Endothelial cell of umbilical vein (primary cell): ENCODE results near the gene ABCA2. TPM values are rescaled to one million over a fixed set of nuclear protein-coding genes. Genes with fewer than 3 reads are reported as not detected.

Source experiments
- BruUV-seq: library from RNA; stranded (reverse); fragments of 400-500 nt; replicated peaks from 2 replicates; lab custom pipeline; 2021; lab: Mats Ljungman, UMichigan
- CTCF ChIA-PET: fragments of 300-600, 350-600 bp; sonication (Branson Sonifier 250); formaldehyde crosslinking; loops from one replicate; lab custom pipeline; 2021; ENCODE audit warnings: antibody characterized with exemption, inconsistent platforms; lab: Charles Lee
- POLR2A ChIA-PET: fragments of 300-600, 350-600 bp; sonication (Branson Sonifier 250); formaldehyde crosslinking; loops from one replicate; lab custom pipeline; 2021; ENCODE audit warnings: antibody characterized with exemption, inconsistent platforms; lab: Charles Lee
- DNase-seq: peaks from one replicate; pipeline ENCODE4 v3.0.0-alpha.2; 2011; ENCODE audit warnings: low read depth, low spot score
- FAIRE-seq: peaks from 2 replicates; lab custom pipeline; 2011; peaks lifted over from hg19 to GRCh38; lab: Jason Lieb, UNC
- H2AFZ ChIP-seq: 2 replicates; pipeline ENCODE4 v1.6.0; 2012; ENCODE audit warnings: low read depth, low read length, control low read depth, inconsistent platforms
- H3K27ac ChIP-seq: 2 replicates; pipeline ENCODE4 v1.5.1; 2011; ENCODE audit warnings: low read depth, mild to moderate bottlenecking, control low read depth, low read length, moderate library complexity; ENCODE audit not compliant: insufficient read depth
- H3K27me3 ChIP-seq, 2 experiments: 2 replicates each; pipeline versions ENCODE4 v1.6.0 to v1.6.1; 2011; ENCODE audit warnings: low read length in 2 of 2, mixed read lengths in 1 of 2; ENCODE audit not compliant: control insufficient read depth in 2 of 2, insufficient read depth in 2 of 2
- H3K36me3 ChIP-seq, 2 experiments: 2 replicates in 1 of 2; 3 replicates in 1 of 2; pipeline ENCODE4 v1.5.1; 2011; ENCODE audit warnings: low read length in 2 of 2, mild to moderate bottlenecking in 1 of 2, moderate library complexity in 1 of 2; ENCODE audit not compliant: control insufficient read depth in 2 of 2, insufficient read depth in 2 of 2; ENCODE audit errors: extremely low read depth in 1 of 2
- H3K4me1 ChIP-seq: 3 replicates; pipeline ENCODE4 v1.5.1; 2011; ENCODE audit warnings: mild to moderate bottlenecking, low read length; ENCODE audit not compliant: control insufficient read depth, insufficient read depth; ENCODE audit errors: extremely low read depth
- H3K4me2 ChIP-seq: 2 replicates; pipeline ENCODE4 v1.6.1; 2011; ENCODE audit warnings: low read length, control low read depth, mixed read lengths; ENCODE audit not compliant: insufficient read depth
- H3K4me3 ChIP-seq, 3 experiments: fragments of 200-600 bp in 1 of 3; sonication (generic), shearing (Covaris generic) in 1 of 3; replicated peaks in 1 of 3; 2 replicates each; pipeline ENCODE4 v1.5.1; 2011 to 2016; ENCODE audit warnings: control low read depth in 3 of 3, low read length in 3 of 3, mild to moderate bottlenecking in 2 of 3, inconsistent platforms in 1 of 3, low read depth in 1 of 3, moderate library complexity in 1 of 3; ENCODE audit not compliant: insufficient read depth in 1 of 3
- H3K79me2 ChIP-seq: 2 replicates; pipeline ENCODE4 v1.6.0; 2012; ENCODE audit warnings: low read length, inconsistent platforms; ENCODE audit not compliant: control insufficient read depth, insufficient read depth
- H3K9ac ChIP-seq: replicated peaks from 2 replicates; pipeline ENCODE3; 2011; ENCODE audit warnings: low read length, control low read depth; ENCODE audit not compliant: insufficient read depth; ENCODE audit errors: extremely low read depth
- H3K9me1 ChIP-seq: replicated peaks from 3 replicates; pipeline ENCODE4 v1.6.0; 2011; ENCODE audit warnings: mild to moderate bottlenecking, low read length; ENCODE audit not compliant: control insufficient read depth, insufficient read depth; ENCODE audit errors: extremely low read depth
- H3K9me3 ChIP-seq: replicated peaks from 2 replicates; pipeline ENCODE4 v1.5.1; 2012; ENCODE audit warnings: low read length, inconsistent platforms; ENCODE audit not compliant: control insufficient read depth, insufficient read depth
- H4K20me1 ChIP-seq: replicated peaks from 2 replicates; pipeline ENCODE3; 2011; ENCODE audit warnings: mild to moderate bottlenecking, low read length; ENCODE audit not compliant: control insufficient read depth, insufficient read depth; ENCODE audit errors: extremely low read depth
- EZH2 ChIP-seq: IDR thresholded peaks from 2 replicates; pipeline ENCODE4 v1.6.1; 2012; ENCODE audit warnings: borderline replicate concordance, low read depth, mild to moderate bottlenecking, moderate library complexity, low read length, inconsistent platforms; ENCODE audit not compliant: severe bottlenecking
- FOS ChIP-seq: IDR thresholded peaks from 2 replicates; pipeline ENCODE4 v1.6.1; 2011; ENCODE audit warnings: mild to moderate bottlenecking, low read length, moderate library complexity, borderline replicate concordance; ENCODE audit not compliant: insufficient read depth
- GATA2 ChIP-seq: IDR thresholded peaks from 2 replicates; pipeline ENCODE4 v1.7.0; 2011; ENCODE audit warnings: low read depth, mild to moderate bottlenecking, moderate library complexity, mixed read lengths, low read length; ENCODE audit not compliant: insufficient read length, insufficient read depth
- JUN ChIP-seq: IDR thresholded peaks from 2 replicates; pipeline ENCODE4 v1.6.1; 2011; ENCODE audit warnings: borderline replicate concordance, low read depth; ENCODE audit not compliant: insufficient read length, insufficient read depth
- MYC ChIP-seq: IDR thresholded peaks from one replicate; pipeline ENCODE4 v1.6.1; 2011; ENCODE audit warnings: mild to moderate bottlenecking, low read depth, low read length
- POLR2A ChIP-seq: IDR thresholded peaks from 2 replicates; pipeline ENCODE4 v1.6.1; 2012; ENCODE audit warnings: low read depth, mild to moderate bottlenecking, control low read depth, low read length
- POLR2AphosphoS5 ChIP-seq: IDR thresholded peaks from 2 replicates; pipeline ENCODE4 v1.6.1; 2012; ENCODE audit warnings: low read depth, mild to moderate bottlenecking, control low read depth, low read length, moderate library complexity; ENCODE audit not compliant: insufficient read depth
- dilution Hi-C: fragments of 300-500 bp; cut with MboI; formaldehyde crosslinking; loops from one replicate; pipeline ENCODE4 v1.15.0; 2019; ENCODE audit warnings: low sequenced_read_pairs; ENCODE audit not compliant: extremely low pct_ligation_motif_present
- intact Hi-C: fragments of 100-400 bp; cut with micrococcal nuclease; formaldehyde crosslinking; loops from one replicate; pipeline ENCODE4 v1.10.0; 2022
- polyA plus RNA-seq, 4 experiments: library from polyadenylated mRNA; depleted of rRNA in 3 of 4; stranded (reverse) in 3 of 4; unstranded in 1 of 4; fragments of >200 nt; gene quantifications; 2 replicates each; pipeline versions ENCODE4 v1.2.1 to v1.2.3, GENCODE V29; 2011 to 2012; ENCODE audit warnings: missing spikeins in 1 of 4
- total RNA-seq: library from RNA; stranded (reverse); gene quantifications from 2 replicates; pipeline ENCODE4 v1.2.3, GENCODE V29; 2021
- TF ChIP-seq, protein P1 (sequence below), 2 donors: IDR thresholded peaks; 1 replicate in 1 of 2; 2 replicates in 1 of 2; pipeline ENCODE4 v1.5.1; 2011; ENCODE audit warnings: low read length in 2 of 2, mild to moderate bottlenecking in 2 of 2, moderate library complexity in 2 of 2, control low read depth in 1 of 2, inconsistent platforms in 1 of 2, low read depth in 1 of 2; ENCODE audit not compliant: insufficient read depth in 1 of 2; ENCODE audit errors: extremely low read depth in 1 of 2
- TF ChIP-seq, protein P2 (sequence below): IDR thresholded peaks from 2 replicates; pipeline ENCODE4 v1.6.1; 2011; ENCODE audit not compliant: insufficient read depth, insufficient read length

Gene ABCA2
- total and polyA plus RNA-seq, 2 donors (not counting 3 experiments of a cell fraction or from before 2014, with no cell fraction given) = 20.0 to 29.1 TPM

DNA sequence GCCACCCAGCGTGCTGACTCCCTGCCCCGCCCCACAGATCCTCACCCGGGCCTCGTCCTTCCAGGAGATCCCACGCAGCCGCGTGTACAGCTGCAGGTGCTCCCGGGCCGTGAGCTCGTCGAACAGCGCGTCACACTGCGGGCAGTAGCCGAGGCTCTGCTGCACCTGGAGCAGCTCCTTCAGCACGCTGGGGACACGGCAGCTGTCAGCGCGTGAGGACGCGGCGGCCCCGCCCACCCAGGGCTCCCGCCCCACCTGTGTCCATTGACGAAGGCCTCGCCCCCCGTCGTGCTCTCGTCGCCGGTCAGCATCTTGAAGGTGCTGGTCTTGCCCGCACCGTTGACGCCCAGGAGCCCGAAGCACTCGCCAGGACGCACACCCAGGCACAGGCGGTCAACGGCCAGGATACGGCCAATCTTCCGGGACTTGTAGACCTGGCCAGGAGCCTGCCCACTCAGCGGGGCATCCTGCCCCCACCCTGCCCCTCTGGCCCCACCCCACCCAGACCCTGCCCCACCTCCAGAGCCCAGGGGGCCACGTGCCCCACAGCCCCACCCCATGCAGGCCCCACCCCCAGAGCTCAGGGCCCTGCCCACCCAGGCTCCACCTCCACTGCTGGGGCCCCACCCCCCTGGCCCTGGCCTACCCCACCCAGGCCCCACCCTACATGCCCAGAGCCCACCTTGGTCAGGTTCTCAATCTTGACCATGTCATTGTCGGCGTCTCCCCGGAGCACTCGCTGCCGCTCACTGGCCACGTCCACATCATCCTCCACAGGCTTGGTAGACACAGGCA is 17.9 kb downstream of the ABCA2 start:
- no peaks in the 10 kb centered on the region for H3K79me2 ChIP-seq
- FAIRE-seq = no peak
- dilution Hi-C loops (no loop called here), intact Hi-C loops (no loop called here)
- DNase-seq = no peak
- TF ChIP-seq POLR2AphosphoS5 (no peak), EZH2 (no peak), FOS (no peak), POLR2A (no peak), JUN (no peak), GATA2 (no peak), MYC (no peak)
- TF ChIP-seq, protein P1, sequence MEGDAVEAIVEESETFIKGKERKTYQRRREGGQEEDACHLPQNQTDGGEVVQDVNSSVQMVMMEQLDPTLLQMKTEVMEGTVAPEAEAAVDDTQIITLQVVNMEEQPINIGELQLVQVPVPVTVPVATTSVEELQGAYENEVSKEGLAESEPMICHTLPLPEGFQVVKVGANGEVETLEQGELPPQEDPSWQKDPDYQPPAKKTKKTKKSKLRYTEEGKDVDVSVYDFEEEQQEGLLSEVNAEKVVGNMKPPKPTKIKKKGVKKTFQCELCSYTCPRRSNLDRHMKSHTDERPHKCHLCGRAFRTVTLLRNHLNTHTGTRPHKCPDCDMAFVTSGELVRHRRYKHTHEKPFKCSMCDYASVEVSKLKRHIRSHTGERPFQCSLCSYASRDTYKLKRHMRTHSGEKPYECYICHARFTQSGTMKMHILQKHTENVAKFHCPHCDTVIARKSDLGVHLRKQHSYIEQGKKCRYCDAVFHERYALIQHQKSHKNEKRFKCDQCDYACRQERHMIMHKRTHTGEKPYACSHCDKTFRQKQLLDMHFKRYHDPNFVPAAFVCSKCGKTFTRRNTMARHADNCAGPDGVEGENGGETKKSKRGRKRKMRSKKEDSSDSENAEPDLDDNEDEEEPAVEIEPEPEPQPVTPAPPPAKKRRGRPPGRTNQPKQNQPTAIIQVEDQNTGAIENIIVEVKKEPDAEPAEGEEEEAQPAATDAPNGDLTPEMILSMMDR (IDR thresholded peaks at IDR 0.05; ENCODE audit: extremely low read depth in 1 of 2, insufficient read depth in 1 of 2, low read depth in 1 of 2, low read length in 2 of 2) = no peak
- TF ChIP-seq, protein P2, sequence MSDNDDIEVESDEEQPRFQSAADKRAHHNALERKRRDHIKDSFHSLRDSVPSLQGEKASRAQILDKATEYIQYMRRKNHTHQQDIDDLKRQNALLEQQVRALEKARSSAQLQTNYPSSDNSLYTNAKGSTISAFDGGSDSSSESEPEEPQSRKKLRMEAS = no peak
- ChIA-PET CTCF (interaction anchor here (1.0 to 1.9 kb wide), 3 partner anchors 12 to 25 kb away, joined by 3 to 6 read pairs (median 3); no protein-coding TSS in a partner anchor), POLR2A (no interaction called here)
- no peaks in the 10 kb centered on the region for H4K20me1 ChIP-seq
- no peaks in the 10 kb centered on the region for H3K4me1 ChIP-seq
- H3K27me3 ChIP-seq = no peaks in the 10 kb centered on the region
- no peaks in the 10 kb centered on the region for H3K9me3 ChIP-seq
- H3K9me1 ChIP-seq = no peaks in the 10 kb centered on the region
- H3K4me2 ChIP-seq = no peak overlapping the region
- no peak overlapping the region for H3K9ac ChIP-seq
- no peak overlapping the region for H2AFZ ChIP-seq
- H3K36me3 ChIP-seq = no peaks in the 10 kb centered on the region
- H3K27ac ChIP-seq = no peak overlapping the region
- BruUV-seq = no TSS peak
- H3K4me3 ChIP-seq = no peak overlapping the region
